D721Med (cell line): ENCODE data around the gene SPECC1L.
"Not testable (repeated sequence)": the region's sequence is repeated elsewhere in the genome, so short reads cannot be mapped to it uniquely, and the experiment has no call there.

ENCODE experiments used
- DNase-seq: peaks from one replicate; pipeline ENCODE4 v3.0.0; 2011; ENCODE audit warnings: low spot score; ENCODE audit not compliant: insufficient read length
- FAIRE-seq: peaks from 2 replicates; lab custom pipeline; 2011; peaks lifted over from hg19 to GRCh38; lab: Jason Lieb, UNC
- TF ChIP-seq, protein P1 (sequence below): IDR thresholded peaks from 2 replicates; pipeline ENCODE4 v1.5.1; 2012; ENCODE audit warnings: mild to moderate bottlenecking, control low read depth; ENCODE audit not compliant: insufficient read depth; ENCODE audit errors: missing control alignments

The SPECC1L gene

DNA sequence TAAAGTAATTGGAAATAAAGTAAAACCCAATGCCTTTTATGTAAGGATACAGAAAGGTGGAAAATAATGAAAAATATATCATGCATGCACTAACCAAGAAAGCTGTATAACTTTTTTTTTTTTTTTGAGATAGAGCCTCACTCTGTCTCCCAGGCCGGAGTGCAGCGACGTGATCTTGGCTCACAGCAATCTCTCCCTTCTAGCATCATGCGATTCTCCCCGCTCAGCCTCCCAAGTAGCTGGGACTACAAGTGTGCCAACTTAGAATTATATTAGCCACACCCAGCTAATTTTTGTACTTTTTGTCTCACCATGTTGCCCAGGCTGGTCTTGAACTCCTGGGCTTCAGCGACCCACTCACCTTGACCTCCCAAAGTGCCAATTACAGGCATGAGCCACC is 30.2 kb upstream of the SPECC1L start:
- FAIRE-seq = no peak
- TF ChIP-seq, protein P1, sequence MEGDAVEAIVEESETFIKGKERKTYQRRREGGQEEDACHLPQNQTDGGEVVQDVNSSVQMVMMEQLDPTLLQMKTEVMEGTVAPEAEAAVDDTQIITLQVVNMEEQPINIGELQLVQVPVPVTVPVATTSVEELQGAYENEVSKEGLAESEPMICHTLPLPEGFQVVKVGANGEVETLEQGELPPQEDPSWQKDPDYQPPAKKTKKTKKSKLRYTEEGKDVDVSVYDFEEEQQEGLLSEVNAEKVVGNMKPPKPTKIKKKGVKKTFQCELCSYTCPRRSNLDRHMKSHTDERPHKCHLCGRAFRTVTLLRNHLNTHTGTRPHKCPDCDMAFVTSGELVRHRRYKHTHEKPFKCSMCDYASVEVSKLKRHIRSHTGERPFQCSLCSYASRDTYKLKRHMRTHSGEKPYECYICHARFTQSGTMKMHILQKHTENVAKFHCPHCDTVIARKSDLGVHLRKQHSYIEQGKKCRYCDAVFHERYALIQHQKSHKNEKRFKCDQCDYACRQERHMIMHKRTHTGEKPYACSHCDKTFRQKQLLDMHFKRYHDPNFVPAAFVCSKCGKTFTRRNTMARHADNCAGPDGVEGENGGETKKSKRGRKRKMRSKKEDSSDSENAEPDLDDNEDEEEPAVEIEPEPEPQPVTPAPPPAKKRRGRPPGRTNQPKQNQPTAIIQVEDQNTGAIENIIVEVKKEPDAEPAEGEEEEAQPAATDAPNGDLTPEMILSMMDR = no peak
- no peak for DNase-seq

DNA sequence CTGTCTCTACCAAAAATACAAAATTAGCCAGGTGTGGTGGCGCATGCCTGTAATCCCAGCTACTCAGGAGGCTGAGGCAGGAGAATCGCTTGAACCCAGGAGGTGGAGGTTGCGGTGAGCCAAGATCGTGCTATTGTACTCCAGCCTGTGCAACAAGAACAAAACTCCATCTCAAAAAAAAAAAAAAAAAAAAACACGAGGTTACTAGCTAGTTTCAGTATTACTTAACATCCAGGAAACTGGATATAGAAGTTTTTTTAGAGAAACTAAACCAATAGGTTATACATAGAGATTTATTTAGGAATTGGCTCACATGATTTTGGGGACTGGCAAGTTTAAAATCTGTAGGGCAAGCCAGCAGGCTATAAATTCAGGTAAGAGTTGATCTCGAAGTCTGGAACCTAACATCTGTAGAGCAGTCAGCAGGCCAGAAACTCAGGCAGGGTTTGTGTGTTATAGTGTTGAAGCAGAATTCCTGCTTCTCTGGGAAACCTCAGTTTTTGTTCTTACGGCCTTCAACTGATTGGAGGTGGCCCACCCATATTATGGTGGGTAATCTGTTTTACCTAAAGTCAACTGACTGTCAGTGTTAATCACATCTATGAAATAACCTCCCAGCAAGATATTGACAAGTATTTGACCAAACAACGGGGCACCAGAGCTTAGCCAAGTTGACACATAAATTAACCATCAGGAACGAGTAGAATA is 29.5 kb upstream of the SPECC1L start:
- not testable (repeated sequence) for FAIRE-seq, DNase-seq

DNA sequence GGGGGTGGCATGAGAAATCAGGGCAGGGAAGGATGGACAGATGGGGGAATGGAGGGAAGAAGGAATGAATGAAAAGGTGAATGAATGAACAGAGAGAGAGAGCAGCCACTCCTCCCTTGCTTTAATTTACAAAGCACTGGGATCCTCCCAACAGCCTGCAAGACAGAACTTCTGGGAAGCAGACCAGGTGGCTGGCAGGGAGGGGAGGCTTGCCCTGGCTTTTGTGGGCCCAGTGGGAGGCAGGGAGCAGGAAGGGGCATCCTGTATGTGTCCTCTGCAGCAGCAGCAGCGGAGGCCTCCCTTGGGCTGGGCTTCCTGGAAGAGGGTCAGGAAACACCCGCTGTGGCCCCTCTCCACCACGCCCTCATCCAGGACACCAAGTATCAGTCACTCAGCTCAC is 27.2 kb upstream of the SPECC1L start:
- not testable (repeated sequence) for FAIRE-seq

DNA sequence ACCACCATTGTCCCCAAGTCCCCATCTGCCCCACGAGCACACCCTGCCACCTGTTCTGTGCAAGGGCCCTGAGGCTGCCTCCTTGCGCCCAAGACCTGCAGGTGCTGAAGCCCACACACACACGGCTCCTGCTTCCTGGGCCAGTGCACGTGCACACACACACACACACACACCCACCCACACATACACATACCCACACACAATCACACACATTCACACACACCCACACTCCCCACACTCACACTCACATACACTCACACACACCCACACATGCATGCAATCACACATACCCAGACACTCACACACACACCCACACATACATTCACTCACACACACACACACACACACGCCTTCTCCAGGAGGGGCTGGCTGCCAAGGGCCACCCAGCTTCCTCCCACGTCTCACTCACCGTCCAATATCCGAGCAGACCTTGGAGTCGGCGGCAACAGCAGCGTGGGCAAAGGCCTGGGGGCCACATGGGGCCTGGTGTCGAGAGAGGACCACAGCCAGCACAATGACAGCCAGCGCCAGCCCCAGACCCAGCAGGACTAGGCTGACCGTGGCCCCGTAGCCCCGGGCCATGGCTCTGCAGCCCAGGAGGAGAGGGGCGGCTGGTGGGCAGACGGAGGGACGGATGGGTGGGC is 26.4 kb upstream of the SPECC1L start:
- TF ChIP-seq, protein P1 = no peak
- FAIRE-seq (no peak), DNase-seq (no peak)

More for the DNA sequence above, 27.2 kb upstream of the SPECC1L start:
- not testable (repeated sequence) for DNase-seq

DNA sequence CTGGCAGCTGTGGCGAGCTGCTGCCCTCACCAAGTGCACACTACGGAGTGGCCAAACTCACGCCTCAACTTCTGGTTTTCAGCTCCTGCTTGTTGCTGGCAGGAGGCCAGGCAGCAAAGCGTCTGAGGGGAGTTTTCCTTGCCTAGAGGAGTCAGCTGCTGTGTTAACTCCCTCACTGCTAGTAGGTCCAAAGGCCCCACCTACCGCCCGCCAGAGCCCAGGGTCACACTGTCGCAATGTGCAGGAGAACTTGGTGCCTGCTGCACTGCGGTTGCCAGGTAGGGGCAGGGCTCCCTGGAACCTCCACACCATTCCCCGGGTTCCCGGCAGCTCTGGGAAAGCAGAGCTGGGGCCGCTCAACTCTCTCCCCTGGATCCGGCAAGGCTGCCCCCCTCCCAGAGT is 25.6 kb upstream of the SPECC1L start, which contains the start of gene GGT5:
GGT5 (minus strand) TSS at position 53 of the 402 bp plus-strand sequence. CDS start 357 bp downstream, outside the sequence.
- FAIRE-seq, DNase-seq: not testable (repeated sequence)

DNA sequence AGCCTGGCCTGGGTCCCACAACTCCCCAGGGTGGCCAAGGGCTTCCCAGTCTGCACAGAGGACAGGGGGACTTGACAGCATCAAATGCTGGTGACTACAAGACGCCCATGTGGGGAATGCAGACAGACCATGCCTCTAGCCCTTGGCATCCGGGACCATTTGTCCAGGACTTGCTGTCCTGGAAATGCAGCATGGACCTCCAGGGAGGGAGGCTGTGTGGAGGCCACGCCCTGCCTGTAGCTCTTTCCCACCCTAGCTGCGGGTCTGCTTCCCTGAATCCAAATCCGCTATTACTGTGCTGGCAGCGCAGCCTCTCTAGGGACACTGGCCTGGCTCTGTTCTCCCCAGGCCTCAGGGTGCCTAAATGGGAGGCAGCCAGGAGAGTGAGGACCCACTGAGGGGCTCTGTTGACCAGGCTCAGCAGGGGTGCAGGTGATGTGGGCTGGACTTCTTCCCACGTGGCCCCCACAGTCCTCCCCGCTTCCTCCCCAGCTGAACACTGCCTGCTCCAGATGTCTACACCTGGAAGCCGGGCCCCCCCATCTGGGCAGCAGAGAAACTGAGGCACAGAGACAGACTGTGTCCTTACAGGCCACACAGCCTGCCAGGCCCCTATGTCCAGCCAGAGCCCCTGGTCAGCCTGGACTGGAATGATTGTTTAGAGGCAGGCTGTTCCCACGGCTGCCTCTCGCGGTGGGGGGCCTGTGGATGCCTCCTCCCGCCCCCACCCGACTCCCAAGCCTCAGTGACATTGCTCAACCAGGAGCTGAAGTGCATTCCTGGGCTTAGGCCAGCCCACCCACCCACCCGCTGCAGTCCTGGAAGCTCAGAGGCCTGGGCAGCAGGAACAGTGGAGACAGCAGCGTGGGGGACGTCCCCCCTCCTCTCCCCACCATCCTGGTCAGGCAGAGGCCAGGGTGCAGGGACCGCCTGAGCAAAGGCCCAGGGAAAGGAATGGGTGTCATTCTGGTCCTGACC is 24.8 kb upstream of the SPECC1L start:
- FAIRE-seq, DNase-seq: not testable (repeated sequence)

DNA sequence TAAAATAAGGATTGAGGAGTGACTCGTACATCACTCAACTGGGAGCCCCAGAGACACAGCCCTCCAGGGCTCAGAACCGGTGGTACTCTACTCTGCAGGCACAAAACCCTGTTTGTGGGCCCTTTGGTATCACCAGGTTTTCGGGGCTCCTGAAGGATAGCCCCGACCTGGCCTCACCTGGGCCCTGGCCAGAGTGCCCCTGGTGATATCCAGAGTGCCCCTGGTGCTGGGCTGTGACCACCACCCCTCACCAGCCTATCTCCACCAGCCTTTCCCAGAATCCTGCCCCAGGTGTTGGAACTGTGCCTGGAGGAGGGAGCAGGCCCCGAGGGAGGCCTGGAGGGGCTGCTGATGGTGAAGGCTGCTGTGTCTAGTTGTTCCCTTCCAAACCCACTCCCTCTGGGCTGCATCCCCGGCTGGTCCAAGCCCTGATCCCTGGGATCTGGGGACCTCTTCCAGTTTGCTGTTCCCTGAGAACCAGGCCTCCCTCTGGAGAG is 23.6 kb upstream of the SPECC1L start:
- TF ChIP-seq, protein P1 = no peak
- FAIRE-seq = no peak
- no peak for DNase-seq

DNA sequence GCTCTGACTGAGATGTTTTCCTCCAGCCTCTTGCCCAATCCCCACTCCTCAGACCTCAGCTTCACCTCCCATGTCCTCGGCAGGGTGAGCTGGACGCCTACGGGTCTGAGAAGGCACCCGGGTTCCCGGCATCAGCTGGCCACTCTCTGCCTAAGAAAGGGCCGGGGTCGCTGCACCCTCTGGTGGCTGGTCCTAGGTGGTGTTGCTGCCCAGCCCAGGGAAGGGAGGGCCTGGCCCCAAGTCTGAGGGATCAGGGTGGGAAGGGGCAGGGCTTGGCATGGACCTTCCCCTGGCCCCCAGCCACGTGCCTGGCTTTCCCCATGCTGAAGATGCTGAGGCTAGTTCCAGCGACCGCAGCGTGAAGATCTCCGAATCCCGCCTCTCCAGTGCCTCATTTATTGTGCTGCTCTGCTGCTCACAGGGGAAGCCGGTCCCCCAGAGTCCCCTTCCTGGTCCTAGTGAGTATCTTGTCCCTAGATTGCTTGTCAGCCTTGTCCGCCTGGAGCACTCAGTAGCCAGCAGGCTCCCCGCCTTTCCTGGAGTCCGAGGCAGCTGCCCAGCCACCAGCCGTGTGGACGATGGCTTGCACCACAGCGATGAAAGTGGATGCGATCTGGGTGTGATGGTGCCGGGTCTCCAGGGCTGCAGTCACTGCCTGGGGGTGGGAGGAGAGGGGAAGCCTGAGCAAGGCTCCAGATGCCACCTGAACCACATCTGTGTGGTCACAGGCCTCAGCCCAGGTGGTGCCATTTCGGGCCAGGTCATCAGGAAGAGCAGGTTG is 22.9 kb upstream of the SPECC1L start:
- TF ChIP-seq, protein P1 = peak; percentile 62
- peak; percentile 97 for DNase-seq
- no peak for FAIRE-seq

DNA sequence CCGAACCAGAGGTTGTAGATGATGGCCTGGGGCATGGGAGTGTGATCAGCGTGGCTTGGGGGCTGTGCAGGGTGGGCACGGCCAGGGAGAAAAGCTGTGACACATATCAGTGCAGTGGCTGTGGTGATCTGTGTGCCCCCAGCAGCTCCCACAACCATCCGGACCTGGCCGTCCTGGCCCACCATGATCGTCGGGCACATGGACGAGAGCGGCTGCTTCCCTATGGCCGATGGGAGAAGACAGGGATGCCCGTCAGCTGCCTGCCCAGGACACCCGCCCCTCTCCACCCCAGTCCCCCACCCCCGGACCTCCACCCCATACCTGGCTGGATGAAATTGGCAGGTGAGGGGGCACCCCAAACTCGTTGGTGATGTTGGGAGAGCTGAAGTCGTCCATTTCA is 22.0 kb upstream of the SPECC1L start:
- not testable (repeated sequence) for DNase-seq, FAIRE-seq

DNA sequence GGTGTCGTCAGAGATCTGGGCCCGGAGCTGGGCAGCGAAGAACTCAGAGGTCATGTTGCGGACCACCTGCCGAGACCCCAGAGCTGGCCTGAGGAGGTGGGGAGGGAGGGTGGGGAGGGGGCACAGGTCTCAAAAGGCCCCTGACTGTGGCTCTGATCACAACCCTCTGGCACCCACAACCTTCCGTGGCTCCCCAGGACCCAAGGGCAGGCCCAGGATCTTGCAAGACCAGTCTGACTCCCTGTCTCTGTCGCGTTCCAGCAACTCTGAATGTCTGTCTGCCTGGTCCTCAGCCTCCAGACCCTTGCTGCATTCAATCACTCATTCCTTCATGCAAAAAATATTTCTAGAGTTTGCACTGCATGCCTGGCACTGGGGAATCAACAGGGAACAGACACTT is 21.2 kb upstream of the SPECC1L start:
- not testable (repeated sequence) for FAIRE-seq, DNase-seq

DNA sequence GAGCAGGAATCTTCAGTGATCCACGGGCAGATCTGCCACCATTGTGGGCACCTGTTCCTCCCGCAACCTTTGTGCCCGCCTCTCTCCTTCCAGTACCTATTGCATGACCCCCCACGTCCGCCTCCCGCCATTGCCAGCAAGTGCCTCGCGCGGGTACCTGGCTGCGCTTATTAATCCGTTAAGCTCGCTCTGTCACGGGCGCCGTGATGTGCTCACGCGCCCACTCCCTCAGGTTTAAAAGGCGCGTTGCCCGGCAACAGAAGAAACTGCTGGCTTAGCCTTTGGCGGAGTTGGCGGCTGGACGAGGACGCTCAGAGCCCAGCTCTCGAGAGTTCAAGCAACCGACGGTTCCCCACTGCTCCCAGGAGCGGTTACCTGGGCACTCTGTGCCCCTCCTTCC is 19.3 kb upstream of the SPECC1L start:
- FAIRE-seq, DNase-seq: not testable (repeated sequence)

DNA sequence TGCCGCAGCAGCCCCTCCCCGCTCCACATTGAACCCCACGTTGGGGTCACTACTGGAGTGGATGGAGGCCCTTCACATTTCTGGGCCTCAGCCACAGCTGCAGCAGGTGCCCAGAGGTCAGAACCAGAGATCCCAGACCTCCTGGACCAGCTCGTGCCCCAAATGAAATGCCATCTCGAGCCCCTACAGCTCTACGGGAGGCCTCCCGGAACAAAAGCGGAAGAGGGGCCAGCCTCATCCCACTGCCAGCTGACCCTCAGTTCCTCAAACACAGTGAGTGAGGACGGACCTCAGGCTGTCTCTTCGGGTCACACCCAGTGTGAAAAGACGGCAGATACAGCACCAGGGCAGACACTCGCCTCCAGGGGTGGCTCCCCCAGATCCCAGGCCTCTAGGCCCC is 17.5 kb upstream of the SPECC1L start:
- not testable (repeated sequence) for FAIRE-seq, DNase-seq

DNA sequence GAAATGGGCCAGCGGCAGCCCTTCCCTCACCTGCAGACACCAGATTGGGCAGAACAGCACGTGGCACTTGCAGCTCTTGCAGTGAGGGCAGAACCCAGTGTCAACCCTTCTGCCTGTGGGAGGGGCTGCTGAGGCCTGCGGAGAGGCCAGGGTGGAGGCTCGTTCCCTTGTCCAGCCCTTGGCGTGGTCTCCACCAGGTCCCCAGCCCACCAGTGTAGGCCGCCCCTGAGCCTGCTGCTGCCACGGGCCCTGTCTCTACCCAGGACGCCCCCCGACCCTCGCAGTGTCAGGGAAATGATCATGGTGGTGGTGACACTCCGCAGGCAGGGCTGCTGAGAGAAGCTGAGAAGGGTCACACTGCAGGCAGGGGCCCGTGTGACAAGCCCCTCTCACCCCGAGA is 14.5 kb upstream of the SPECC1L start:
- not testable (repeated sequence) for DNase-seq, FAIRE-seq
